ENCODE data around the gene CFAP54. TPM values are rescaled to one million over a fixed set of nuclear protein-coding genes. Genes with fewer than 3 reads are reported as not detected.

CFAP54 gene
- total RNA-seq, 4 donors from 2014 or later = 1.3 to 14.2 (median 6.2) TPM

DNA sequence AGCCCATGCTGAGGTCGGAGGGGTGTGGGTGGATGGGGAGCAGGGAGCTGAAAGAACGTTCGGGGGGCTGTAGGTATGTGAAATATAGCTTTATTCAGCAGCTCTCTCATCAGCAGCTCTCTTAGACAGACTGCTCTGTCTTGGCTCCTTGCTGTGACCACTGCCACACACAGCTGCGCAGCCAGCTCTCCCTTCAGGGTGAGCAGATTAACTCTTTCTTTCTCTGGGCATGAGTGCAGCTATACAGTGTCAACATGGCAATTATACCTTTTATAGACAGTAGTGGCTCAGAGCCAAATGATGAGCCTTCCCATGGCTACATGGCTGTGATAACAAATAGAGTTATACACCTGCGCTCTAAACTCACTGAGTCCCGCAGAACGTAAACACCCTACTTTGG, 280.0 kb downstream of the CFAP54 start:
- no peaks in the 10 kb centered on the region for H3K9me3 ChIP-seq
- H3K4me1 ChIP-seq = no peaks in the 10 kb centered on the region
- no peak for DNase-seq
- intact Hi-C loops (cut with DNase I; ENCODE audit: low total_unique reads) = no loop called here
- no peaks in the 10 kb centered on the region for H3K27me3 ChIP-seq
- no peaks in the 10 kb centered on the region for H3K36me3 ChIP-seq
- no peak for TF ChIP-seq POLR2A (IDR thresholded peaks at IDR 0.05)
- no peak for TF ChIP-seq CTCF (IDR thresholded peaks at IDR 0.05)
- H3K27ac ChIP-seq = no peak overlapping the region
- no peak overlapping the region for H3K4me3 ChIP-seq

GRCh38 chr12:96770219-96771102, 281.1 kb downstream of the CFAP54 start:
- Histone ChIP-seq H3K4me3 (no peak overlapping the region), H3K9me3 (no peaks in the 10 kb centered on the region)

GRCh38 chr12:96773031-96773430, 283.7 kb downstream of the CFAP54 start:
- intact Hi-C loops (cut with DNase I; ENCODE audit: low total_unique reads) = no loop called here
- no peak overlapping the region for H3K4me3 ChIP-seq
- no peak for DNase-seq
- TF ChIP-seq POLR2A (IDR thresholded peaks at IDR 0.05) = no peak
- no peak for TF ChIP-seq CTCF (IDR thresholded peaks at IDR 0.05)
- no peaks in the 10 kb centered on the region for H3K27me3 ChIP-seq
- no peaks in the 10 kb centered on the region for H3K36me3 ChIP-seq
- H3K27ac ChIP-seq = no peak overlapping the region
- H3K4me1 ChIP-seq = no peaks in the 10 kb centered on the region
- H3K9me3 ChIP-seq = no peaks in the 10 kb centered on the region

More at GRCh38 chr12:96770219-96771102, 281.1 kb downstream of the CFAP54 start:
- TF ChIP-seq CTCF (IDR thresholded peaks at IDR 0.05) = no peak
- no peak for TF ChIP-seq POLR2A (IDR thresholded peaks at IDR 0.05)
- no peaks in the 10 kb centered on the region for H3K4me1 ChIP-seq
- intact Hi-C loops (cut with DNase I; ENCODE audit: low total_unique reads) = no loop called here
- no peaks in the 10 kb centered on the region for H3K27me3 ChIP-seq
- DNase-seq = no peak
- no peak overlapping the region for H3K27ac ChIP-seq
- no peaks in the 10 kb centered on the region for H3K36me3 ChIP-seq

DNA sequence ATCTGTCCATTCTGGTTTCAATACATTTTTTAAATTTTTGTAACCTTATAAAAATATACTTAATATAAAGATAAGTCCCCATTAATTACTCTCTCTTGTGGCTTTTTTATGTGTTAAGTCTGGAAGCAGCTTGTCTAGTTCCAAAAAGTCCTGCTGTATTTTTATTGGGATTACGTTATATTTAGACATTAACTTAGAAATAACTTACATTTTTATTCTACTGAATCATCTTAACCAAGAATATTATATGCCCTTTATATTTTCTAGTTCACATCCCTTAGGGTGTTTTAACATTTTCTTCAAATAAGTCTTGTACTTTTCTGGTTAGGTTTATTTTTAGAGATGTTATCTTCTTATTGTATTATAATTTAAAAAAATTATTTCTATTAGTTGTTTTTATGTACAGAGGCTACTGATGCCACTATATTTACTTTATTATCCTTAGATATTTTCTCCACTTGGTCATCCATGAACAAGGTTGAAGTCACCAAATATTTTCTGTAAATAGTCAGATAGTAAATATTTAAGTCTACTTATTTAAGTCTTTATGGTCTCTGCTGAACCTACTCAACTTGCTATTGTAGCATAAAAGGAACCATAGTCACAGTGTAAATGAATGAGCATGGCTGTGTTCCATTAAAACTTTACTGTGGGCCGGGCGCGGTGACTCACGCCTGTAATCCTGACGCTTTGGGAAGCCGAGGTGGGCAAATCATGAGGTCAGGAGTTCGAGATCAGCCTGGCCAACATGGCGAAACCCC, 285.3 kb downstream of the CFAP54 start:
- TF ChIP-seq POLR2A (IDR thresholded peaks at IDR 0.05) = no peak
- no peak for TF ChIP-seq CTCF (IDR thresholded peaks at IDR 0.05)
- no peak overlapping the region for H3K27ac ChIP-seq
- no peaks in the 10 kb centered on the region for H3K4me1 ChIP-seq
- H3K9me3 ChIP-seq = no peaks in the 10 kb centered on the region
- H3K27me3 ChIP-seq = no peaks in the 10 kb centered on the region
- no peak overlapping the region for H3K4me3 ChIP-seq
- DNase-seq = no peak
- intact Hi-C loops (cut with DNase I; ENCODE audit: low total_unique reads) = no loop called here
- no peaks in the 10 kb centered on the region for H3K36me3 ChIP-seq

GRCh38 chr12:96776908-96777307, 287.5 kb downstream of the CFAP54 start:
- Histone ChIP-seq H3K9me3 (no peaks in the 10 kb centered on the region), H3K4me1 (no peaks in the 10 kb centered on the region), H3K36me3 (no peaks in the 10 kb centered on the region), H3K27ac (no peak overlapping the region), H3K4me3 (no peak overlapping the region), H3K27me3 (no peaks in the 10 kb centered on the region)
- no peak for DNase-seq
- intact Hi-C loops (cut with DNase I; ENCODE audit: low total_unique reads) = no loop called here
- TF ChIP-seq POLR2A (IDR thresholded peaks at IDR 0.05) (no peak), CTCF (IDR thresholded peaks at IDR 0.05) (no peak)

All from uterus (tissue), 4 donors.